Activated CD8-positive, alpha-beta memory T cell treated with anti-CD3 and anti-CD28 coated beads, Interleukin-2, amount 50 U/mL, for 1 hour (primary cell): Measurements from ENCODE around the gene SMIM22.

Source experiments
- DNase-seq: peaks from one replicate; pipeline ENCODE4 v3.0.0-alpha.2; 2020; ENCODE audit errors: extremely low read depth

SMIM22 gene

GRCh38 chr16:4814542-4815173 lies 19.5 kb downstream of the SMIM22 start:
- DNase-seq = no peak

- no peak for DNase-seq
These were observed 25.5 kb downstream of the SMIM22 start for GRCh38 chr16:4820652-4821051.

- no peak for DNase-seq
These were observed 30.0 kb downstream of the SMIM22 start for GRCh38 chr16:4825196-4825595.

GRCh38 chr16:4826526-4826925 lies 31.4 kb downstream of the SMIM22 start:
- no peak for DNase-seq

- DNase-seq = no peak
These were observed 31.8 kb downstream of the SMIM22 start for GRCh38 chr16:4826980-4827379.

GRCh38 chr16:4828567-4829321 lies 33.6 kb downstream of the SMIM22 start:
- no peak for DNase-seq

- DNase-seq = no peak
These were observed 35.2 kb downstream of the SMIM22 start for GRCh38 chr16:4830408-4830807.

- no peak for DNase-seq
These were observed 36.4 kb downstream of the SMIM22 start for GRCh38 chr16:4831616-4832015.

GRCh38 chr16:4832698-4833343 lies 37.7 kb downstream of the SMIM22 start:
- no peak for DNase-seq

GRCh38 chr16:4833584-4833983 lies 38.4 kb downstream of the SMIM22 start:
- no peak for DNase-seq

- DNase-seq = no peak
These were observed 41.6 kb downstream of the SMIM22 start for GRCh38 chr16:4836727-4837126.

- DNase-seq = no peak
These were observed 42.7 kb downstream of the SMIM22 start for GRCh38 chr16:4837733-4838501.

- DNase-seq = no peak
These were observed 44.8 kb downstream of the SMIM22 start for GRCh38 chr16:4839942-4840341.

GRCh38 chr16:4840984-4841383 lies 45.8 kb downstream of the SMIM22 start:
- DNase-seq = no peak
